ENCODE data around the gene ADCYAP1R1. TPM values are rescaled to one million over a fixed set of nuclear protein-coding genes. Genes with fewer than 3 reads are reported as not detected.

ADCYAP1R1 gene
- total and polyA plus RNA-seq, 7 donors, result 0.60 to 35.7 (median 18.2) TPM; not detected in 1

GRCh38 chr7:31126976-31127375 is 74.9 kb downstream of the ADCYAP1R1 start:
- WGBS, 2 donors, result 45 to 62% methylated on average over 1 of the region's 1 CpG
- peaks cover 0 to 9% (median 0%) of the 10 kb centered on the region in 4 donors for H3K4me1 ChIP-seq
- no peak overlapping the region for H3K4me3 ChIP-seq
- TF ChIP-seq CTCF (IDR thresholded peaks at IDR 0.05), result no peak
- TF ChIP-seq POLR2AphosphoS5 (IDR thresholded peaks at IDR 0.05), result no peak
- H3K9me3 ChIP-seq, result no peaks in the 10 kb centered on the region
- intact Hi-C loops (cut with DNase I), result no loop called here
- H3K27ac ChIP-seq, result no peak overlapping the region
- H3K27me3 ChIP-seq, result no peaks in the 10 kb centered on the region
- H3K36me3 ChIP-seq, result no peaks in the 10 kb centered on the region
- no peak for DNase-seq

- no peak for TF ChIP-seq POLR2A (IDR thresholded peaks at IDR 0.05)
- TF ChIP-seq CTCF (IDR thresholded peaks at IDR 0.05), result no peak
- no peak for TF ChIP-seq EP300 (IDR thresholded peaks at IDR 0.05)
- TF ChIP-seq POLR2AphosphoS5 (IDR thresholded peaks at IDR 0.05), result no peak
- H3K4me3 ChIP-seq, result no peak overlapping the region
- no peak for DNase-seq
- H3K27ac ChIP-seq, result no peak overlapping the region
- H3K36me3 ChIP-seq, result no peaks in the 10 kb centered on the region
- no peaks in the 10 kb centered on the region for H3K9me3 ChIP-seq
- H3K4me1 ChIP-seq, result no peaks in the 10 kb centered on the region
- 70 to 81% methylated on average over 3 of the region's 3 CpGs for WGBS, 2 donors
- intact Hi-C loops (cut with DNase I), result no loop called here
- no peaks in the 10 kb centered on the region for H3K27me3 ChIP-seq
Observed at GRCh38 chr7:31129067-31129466, 77.0 kb downstream of the ADCYAP1R1 start.

- Histone ChIP-seq H3K4me3 (no peak overlapping the region), H3K4me1 (no peaks in the 10 kb centered on the region), H3K9me3 (no peaks in the 10 kb centered on the region), H3K27me3 (no peaks in the 10 kb centered on the region), H3K27ac (no peak overlapping the region), H3K36me3 (no peaks in the 10 kb centered on the region)
- intact Hi-C loops (cut with DNase I), result loop anchor here (5.0 to 10.0 kb wide), 2 partner anchors 351 to 499 kb away; no protein-coding TSS in a partner anchor
- TF ChIP-seq CTCF (IDR thresholded peaks at IDR 0.05) (no peak), EP300 (IDR thresholded peaks at IDR 0.05) (no peak), POLR2AphosphoS5 (IDR thresholded peaks at IDR 0.05) (no peak), POLR2A (IDR thresholded peaks at IDR 0.05) (no peak)
- 56 to 76% methylated on average over 3 of the region's 3 CpGs for WGBS, 2 donors
- DNase-seq, result no peak
Observed at GRCh38 chr7:31133497-31133896, 81.4 kb downstream of the ADCYAP1R1 start.

GRCh38 chr7:31134246-31135188 is 82.4 kb downstream of the ADCYAP1R1 start:
- H3K4me3 ChIP-seq, result no peak overlapping the region
- intact Hi-C loops (cut with DNase I), result loop anchor here (5.0 to 10.0 kb wide), 2 partner anchors 350 to 498 kb away; no protein-coding TSS in a partner anchor
- no peaks in the 10 kb centered on the region for H3K27me3 ChIP-seq
- peak; percentile 79 for DNase-seq
- H3K27ac ChIP-seq, result no peak overlapping the region
- 49 to 50% methylated on average over 31 of the region's 31 CpGs for WGBS, 2 donors
- no peaks in the 10 kb centered on the region for H3K9me3 ChIP-seq
- no peaks in the 10 kb centered on the region for H3K36me3 ChIP-seq
- H3K4me1 ChIP-seq, result no peaks in the 10 kb centered on the region
- TF ChIP-seq EP300 (IDR thresholded peaks at IDR 0.05), result no peak
- TF ChIP-seq CTCF (IDR thresholded peaks at IDR 0.05), result peak; percentile 21 to 68 (median 53)
